MV-4-11 (cell line): ENCODE data around the gene ZNF462.

Experiments
- DNase-seq: peaks from one replicate; lab custom pipeline; 2025; lab: John Stamatoyannopoulos, UW

The ZNF462 gene

GRCh38 chr9:107060062-107060461 is 197.1 kb downstream of the ZNF462 start:
- DNase-seq, result peak; percentile 54
